Skeletal muscle tissue (tissue), 4 donors: ENCODE measurements around the gene ZNF770. TPM values are rescaled to one million over a fixed set of nuclear protein-coding genes. Genes with fewer than 3 reads are reported as not detected.
"Not testable (repeated sequence)": the region's sequence is repeated elsewhere in the genome, so short reads cannot be mapped to it uniquely, and the experiment has no call there.

Experiments used
- H3K27ac ChIP-seq: one replicate; pipeline ENCODE4 v1.7.0; 2013; ENCODE audit warnings: mild to moderate bottlenecking, low read depth, low read length, inconsistent platforms
- H3K27me3 ChIP-seq, 3 donors: one replicate each; pipeline ENCODE4 v1.7.0; 2013; ENCODE audit warnings: low read length in 3 of 3; ENCODE audit not compliant: control insufficient read depth in 3 of 3, insufficient read depth in 3 of 3
- H3K36me3 ChIP-seq, 3 donors: one replicate each; pipeline ENCODE4 v1.7.0; 2013; ENCODE audit warnings: low read length in 3 of 3; ENCODE audit not compliant: control insufficient read depth in 3 of 3, insufficient read depth in 3 of 3
- H3K4me1 ChIP-seq, 3 donors: one replicate each; pipeline ENCODE4 v1.7.0; 2013; ENCODE audit warnings: low read length in 3 of 3, mild to moderate bottlenecking in 3 of 3; ENCODE audit not compliant: control insufficient read depth in 3 of 3, insufficient read depth in 3 of 3
- H3K4me3 ChIP-seq, 3 donors: one replicate each; pipeline ENCODE4 v1.7.0; 2013; ENCODE audit warnings: low read length in 3 of 3
- H3K9ac ChIP-seq, 3 donors: one replicate each; pipeline ENCODE4 v1.7.0; 2013; ENCODE audit warnings: low read length in 3 of 3, mild to moderate bottlenecking in 3 of 3, moderate library complexity in 2 of 3, low read depth in 1 of 3
- H3K9me3 ChIP-seq, 3 donors: one replicate each; pipeline ENCODE4 v1.7.0; 2013; ENCODE audit warnings: low read length in 3 of 3; ENCODE audit not compliant: control insufficient read depth in 3 of 3
- total RNA-seq: library from RNA; depleted of rRNA; stranded (reverse); fragments of >200 nt; gene quantifications from one replicate; pipeline ENCODE4 v1.2.3, GENCODE V29; 2014
- donor health status: Osteomylitis.

The ZNF770 gene
- total RNA-seq, 1 donor from 2014 or later = 22.4 TPM

- Histone ChIP-seq H3K9ac (no peak overlapping the region), H3K27ac (no peak overlapping the region), H3K9me3 (no peaks in the 10 kb centered on the region), H3K27me3 (no peaks in the 10 kb centered on the region), H3K4me3 (no peak overlapping the region), H3K4me1 (no peaks in the 10 kb centered on the region), H3K36me3 (peaks cover 0 to 7% (median 0%) of the 10 kb centered on the region in 3 donors)
Observed at GRCh38 chr15:34976743-34977142, 11.3 kb downstream of the ZNF770 start.

- Histone ChIP-seq H3K36me3 (peaks cover 0 to 3% (median 0%) of the 10 kb centered on the region in 3 donors), H3K4me3 (no peak overlapping the region)
Observed at GRCh38 chr15:34976073-34976472, 12.0 kb downstream of the ZNF770 start.

GRCh38 chr15:34973512-34973911 is 14.6 kb downstream of the ZNF770 start:
- no peaks in the 10 kb centered on the region for H3K9me3 ChIP-seq
- H3K4me3 ChIP-seq = no peak overlapping the region
- no peaks in the 10 kb centered on the region for H3K27me3 ChIP-seq
- H3K36me3 ChIP-seq = peaks cover 0 to 3% (median 3%) of the 10 kb centered on the region in 3 donors
- H3K9ac ChIP-seq = no peak overlapping the region
- peaks cover 5 to 16% (median 8%) of the 10 kb centered on the region in 3 donors for H3K4me1 ChIP-seq
- no peak overlapping the region for H3K27ac ChIP-seq

More at GRCh38 chr15:34976073-34976472, 12.0 kb downstream of the ZNF770 start:
- Histone ChIP-seq H3K4me1 (no peaks in the 10 kb centered on the region), H3K27ac (no peak overlapping the region), H3K27me3 (no peaks in the 10 kb centered on the region), H3K9me3 (no peaks in the 10 kb centered on the region), H3K9ac (no peak overlapping the region)

- not testable (repeated sequence) for H3K36me3 ChIP-seq, H3K9me3 ChIP-seq, H3K27me3 ChIP-seq
- Histone ChIP-seq H3K4me1 (peaks cover 16 to 33% (median 16%) of the 10 kb centered on the region in 3 donors), H3K4me3 (peak overlapping the region; percentile 86 to 99 (median 96)), H3K9ac (peak overlapping the region; percentile 63 to 99 (median 75)), H3K27ac (peak overlapping the region; percentile 88)
Observed at GRCh38 chr15:34970098-34970643, 17.9 kb downstream of the ZNF770 start.

GRCh38 chr15:34969340-34970097 is 18.6 kb downstream of the ZNF770 start, which contains the start of gene AQR:
AQR (minus strand) TSS chr15:34969742; CDS start chr15:34969613, 129 bp downstream.
- no peaks in the 10 kb centered on the region for H3K27me3 ChIP-seq
- no peaks in the 10 kb centered on the region for H3K9me3 ChIP-seq
- H3K9ac ChIP-seq = peak within 1 kb of the TSS; percentile 99
- peaks cover 0 to 3% (median 0%) of the 10 kb centered on the region in 3 donors for H3K36me3 ChIP-seq
- H3K4me3 ChIP-seq = peak within 1 kb of the TSS; percentile 86 to 99 (median 96)
- H3K4me1 ChIP-seq = peaks cover 16 to 33% (median 16%) of the 10 kb centered on the region in 3 donors
- peak within 1 kb of the TSS; percentile 88 for H3K27ac ChIP-seq

- H3K36me3 ChIP-seq = peaks cover 5 to 12% (median 6%) of the 10 kb centered on the region in 3 donors
- no peak overlapping the region for H3K27ac ChIP-seq
- H3K9ac ChIP-seq = no peak overlapping the region
- no peaks in the 10 kb centered on the region for H3K27me3 ChIP-seq
- peaks cover 15 to 24% (median 16%) of the 10 kb centered on the region in 3 donors for H3K4me1 ChIP-seq
- H3K9me3 ChIP-seq = no peaks in the 10 kb centered on the region
- no peak overlapping the region for H3K4me3 ChIP-seq
Observed at GRCh38 chr15:34964277-34964676, 23.8 kb downstream of the ZNF770 start.

- Histone ChIP-seq H3K9me3 (no peaks in the 10 kb centered on the region), H3K27ac (no peak overlapping the region), H3K9ac (no peak overlapping the region), H3K36me3 (peaks cover 5 to 16% (median 8%) of the 10 kb centered on the region in 3 donors), H3K27me3 (no peaks in the 10 kb centered on the region), H3K4me1 (no peaks in the 10 kb centered on the region), H3K4me3 (no peak overlapping the region)
Observed at GRCh38 chr15:34953851-34954250, 34.2 kb downstream of the ZNF770 start.

GRCh38 chr15:34952481-34952880 is 35.6 kb downstream of the ZNF770 start:
- Histone ChIP-seq H3K9ac (no peak overlapping the region), H3K27me3 (no peaks in the 10 kb centered on the region), H3K27ac (no peak overlapping the region), H3K36me3 (peaks cover 5 to 19% (median 12%) of the 10 kb centered on the region in 3 donors), H3K4me1 (no peaks in the 10 kb centered on the region), H3K4me3 (no peak overlapping the region), H3K9me3 (no peaks in the 10 kb centered on the region)

- no peak overlapping the region for H3K4me3 ChIP-seq
- H3K27me3 ChIP-seq = no peaks in the 10 kb centered on the region
- peaks cover 5 to 19% (median 12%) of the 10 kb centered on the region in 3 donors for H3K36me3 ChIP-seq
- H3K9ac ChIP-seq = no peak overlapping the region
- H3K27ac ChIP-seq = no peak overlapping the region
- no peaks in the 10 kb centered on the region for H3K9me3 ChIP-seq
- H3K4me1 ChIP-seq = no peaks in the 10 kb centered on the region
Observed at GRCh38 chr15:34951993-34952392, 36.1 kb downstream of the ZNF770 start.

- Histone ChIP-seq H3K4me1 (no peaks in the 10 kb centered on the region), H3K4me3 (no peak overlapping the region), H3K27ac (no peak overlapping the region), H3K9me3 (no peaks in the 10 kb centered on the region), H3K36me3 (peaks cover 0 to 30% (median 21%) of the 10 kb centered on the region in 3 donors), H3K27me3 (no peaks in the 10 kb centered on the region), H3K9ac (no peak overlapping the region)
Observed at GRCh38 chr15:34944936-34945335, 43.2 kb downstream of the ZNF770 start.
